ENCODE measurements around the gene STXBP5.

STXBP5 gene

GRCh38 chr6:147201885-147202515 lies 2.2 kb upstream of the STXBP5 start:
- no peak for DNase-seq (ENCODE audit: low read depth)
- no peak for TF ChIP-seq CTCF (conservative IDR thresholded peaks at IDR 0.05; ENCODE audit: low read depth, low read length)
- H3K4me3 ChIP-seq (ENCODE audit: low read length) = peak overlapping the region; percentile 96

GRCh38 chr6:147202516-147203310 lies 1.5 kb upstream of the STXBP5 start:
- peak overlapping the region; percentile 96 for H3K4me3 ChIP-seq (ENCODE audit: low read length)
- no peak for TF ChIP-seq CTCF (conservative IDR thresholded peaks at IDR 0.05; ENCODE audit: low read depth, low read length)
- peak; percentile 93 for DNase-seq (ENCODE audit: low read depth)

- peak; percentile 17 for DNase-seq (ENCODE audit: low read depth)
- peak overlapping the region; percentile 96 for H3K4me3 ChIP-seq (ENCODE audit: low read length)
- no peak for TF ChIP-seq CTCF (conservative IDR thresholded peaks at IDR 0.05; ENCODE audit: low read depth, low read length)
Observed at GRCh38 chr6:147203311-147204059, 732 bp upstream of the STXBP5 start.

GRCh38 chr6:147204843-147205311 lies 660 bp downstream of the STXBP5 start:
- no peak for DNase-seq (ENCODE audit: low read depth)
- peak overlapping the region; percentile 86 for H3K4me3 ChIP-seq (ENCODE audit: low read length)
- TF ChIP-seq CTCF (conservative IDR thresholded peaks at IDR 0.05; ENCODE audit: low read depth, low read length) = no peak

GRCh38 chr6:147205690-147206600 lies 1.7 kb downstream of the STXBP5 start:
- H3K4me3 ChIP-seq (ENCODE audit: low read length) = peak overlapping the region; percentile 86
- no peak for TF ChIP-seq CTCF (conservative IDR thresholded peaks at IDR 0.05; ENCODE audit: low read depth, low read length)
- no peak for DNase-seq (ENCODE audit: low read depth)

- no peak overlapping the region for H3K4me3 ChIP-seq (ENCODE audit: low read length)
- no peak for TF ChIP-seq CTCF (conservative IDR thresholded peaks at IDR 0.05; ENCODE audit: low read depth, low read length)
- DNase-seq (ENCODE audit: low read depth) = no peak
Observed at GRCh38 chr6:147207351-147207750, 3.1 kb downstream of the STXBP5 start.
